Gastroesophageal sphincter (tissue), 4 donors: ENCODE measurements around the gene CCL22. TPM values are rescaled to one million over a fixed set of nuclear protein-coding genes. Genes with fewer than 3 reads are reported as not detected.
"Not testable (repeated sequence)": the region's sequence is repeated elsewhere in the genome, so short reads cannot be mapped to it uniquely, and the experiment has no call there.

ENCODE experiments used
- ATAC-seq: fragments of 150-250 bp; one replicate; pipeline ENCODE4 v1.9.1; 2016; ENCODE audit warnings: mild to moderate bottlenecking, moderate library complexity
- H3K27ac ChIP-seq, 4 donors: fragments of 200-600 bp; sonication (generic) in 3 of 4; 1 replicate in 3 of 4; 2 replicates in 1 of 4; pipeline ENCODE4 v1.5.1; 2016 to 2019
- H3K27me3 ChIP-seq: fragments of 200-600 bp; sonication (generic); one replicate; pipeline ENCODE4 v1.5.1; 2019
- H3K36me3 ChIP-seq, 2 donors: fragments of 200-600 bp; sonication (generic); one replicate each; pipeline ENCODE4 v1.5.1; 2019; ENCODE audit warnings: control low read depth in 1 of 2
- H3K4me1 ChIP-seq, 3 donors: fragments of 200-600 bp; sonication (generic); 1 replicate in 2 of 3; 2 replicates in 1 of 3; pipeline ENCODE4 v1.5.1; 2016 to 2019; ENCODE audit warnings: control low read depth in 2 of 3
- H3K4me3 ChIP-seq, 2 donors: fragments of 200-600 bp; sonication (generic); one replicate each; pipeline ENCODE4 v1.5.1; 2019; ENCODE audit warnings: mild to moderate bottlenecking in 1 of 2, moderate library complexity in 1 of 2
- H3K9me3 ChIP-seq, 3 donors: fragments of 200-600 bp; sonication (generic); one replicate each; pipeline ENCODE4 v1.5.1; 2017 to 2019; ENCODE audit warnings: control low read depth in 2 of 3
- EP300 ChIP-seq: sonication (generic); formaldehyde crosslinking; IDR thresholded peaks from one replicate; pipeline ENCODE4 v1.6.1; 2017; ENCODE audit warnings: antibody characterized with exemption, mild to moderate bottlenecking
- POLR2A ChIP-seq, 2 donors: fragments of 450-650 bp; IDR thresholded peaks; one replicate each; pipeline ENCODE4 v1.6.1; 2017; ENCODE audit warnings: antibody characterized with exemption in 2 of 2, mild to moderate bottlenecking in 2 of 2, moderate library complexity in 1 of 2
- POLR2AphosphoS5 ChIP-seq: sonication (generic); formaldehyde crosslinking; IDR thresholded peaks from one replicate; pipeline ENCODE4 v1.6.1; 2017; ENCODE audit warnings: antibody characterized with exemption
- WGBS, 2 donors: methylation state at CpG; one replicate each; pipeline ENCODE4 v1.1.5; 2018; ENCODE audit warnings: low coverage in 1 of 2; 5-methylcytosine and 5-hydroxymethylcytosine counted together
- total RNA-seq, 4 donors: library from RNA; depleted of rRNA; stranded (reverse); fragments of >200 nt; gene quantifications; one replicate each; pipeline ENCODE4 v1.1.0, GENCODE V29; 2016
- TF ChIP-seq, protein P1 (sequence below), 4 experiments: fragments of 200-600 bp in 2 of 4; fragments of 450-650 bp in 2 of 4; sonication (generic) in 1 of 4; IDR thresholded peaks; one replicate each; pipeline ENCODE4 v1.5.1; 2017 to 2019; ENCODE audit warnings: antibody characterized with exemption in 4 of 4, mild to moderate bottlenecking in 2 of 4, moderate library complexity in 2 of 4

Gene CCL22
- total RNA-seq, 4 donors from 2014 or later: not detected

DNA sequence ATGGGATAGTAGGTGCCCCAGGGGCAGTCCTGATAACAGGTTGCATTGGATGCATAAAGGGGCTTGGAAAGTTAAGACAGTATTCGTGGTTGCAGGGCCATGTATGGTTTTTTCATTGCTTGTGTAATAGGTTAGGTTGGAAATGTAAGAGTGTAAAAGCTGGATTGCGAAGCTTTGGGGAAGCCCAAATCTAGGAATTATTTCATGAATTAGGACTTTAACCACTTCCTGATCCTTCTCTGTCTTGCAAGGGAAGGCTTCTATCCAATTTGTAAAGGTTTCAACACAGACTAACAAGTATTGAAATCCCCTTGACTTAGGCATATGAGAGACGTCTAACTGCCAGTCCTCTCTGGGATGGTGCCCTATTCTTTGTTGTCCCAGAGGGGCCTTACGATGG is 38.2 kb downstream of the CCL22 start:
- H3K4me3 ChIP-seq: no peak overlapping the region
- H3K9me3 ChIP-seq: no peaks in the 10 kb centered on the region
- H3K27me3 ChIP-seq: no peaks in the 10 kb centered on the region
- no peaks in the 10 kb centered on the region for H3K36me3 ChIP-seq
- H3K4me1 ChIP-seq: peaks cover 0 to 6% (median 0%) of the 10 kb centered on the region in 3 donors
- TF ChIP-seq EP300 (no peak), POLR2AphosphoS5 (no peak), POLR2A (IDR thresholded peaks at IDR 0.05) (no peak)
- TF ChIP-seq, protein P1, sequence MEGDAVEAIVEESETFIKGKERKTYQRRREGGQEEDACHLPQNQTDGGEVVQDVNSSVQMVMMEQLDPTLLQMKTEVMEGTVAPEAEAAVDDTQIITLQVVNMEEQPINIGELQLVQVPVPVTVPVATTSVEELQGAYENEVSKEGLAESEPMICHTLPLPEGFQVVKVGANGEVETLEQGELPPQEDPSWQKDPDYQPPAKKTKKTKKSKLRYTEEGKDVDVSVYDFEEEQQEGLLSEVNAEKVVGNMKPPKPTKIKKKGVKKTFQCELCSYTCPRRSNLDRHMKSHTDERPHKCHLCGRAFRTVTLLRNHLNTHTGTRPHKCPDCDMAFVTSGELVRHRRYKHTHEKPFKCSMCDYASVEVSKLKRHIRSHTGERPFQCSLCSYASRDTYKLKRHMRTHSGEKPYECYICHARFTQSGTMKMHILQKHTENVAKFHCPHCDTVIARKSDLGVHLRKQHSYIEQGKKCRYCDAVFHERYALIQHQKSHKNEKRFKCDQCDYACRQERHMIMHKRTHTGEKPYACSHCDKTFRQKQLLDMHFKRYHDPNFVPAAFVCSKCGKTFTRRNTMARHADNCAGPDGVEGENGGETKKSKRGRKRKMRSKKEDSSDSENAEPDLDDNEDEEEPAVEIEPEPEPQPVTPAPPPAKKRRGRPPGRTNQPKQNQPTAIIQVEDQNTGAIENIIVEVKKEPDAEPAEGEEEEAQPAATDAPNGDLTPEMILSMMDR (IDR thresholded peaks at IDR 0.05): no peak
- no peak for ATAC-seq
- no peak overlapping the region for H3K27ac ChIP-seq
- 66 to 77% methylated on average over 3 to 4 of the region's 4 CpGs for WGBS, 2 donors

- not testable (repeated sequence) for H3K4me1 ChIP-seq, ATAC-seq, H3K4me3 ChIP-seq, H3K9me3 ChIP-seq, H3K27ac ChIP-seq, H3K27me3 ChIP-seq, H3K36me3 ChIP-seq
- WGBS, 2 donors: 76 to 96% methylated on average over 3 to 4 of the region's 4 CpGs
These were observed 38.9 kb downstream of the CCL22 start for GRCh38 chr16:57397493-57397892.

- no peak overlapping the region for H3K4me3 ChIP-seq
- no peaks in the 10 kb centered on the region for H3K9me3 ChIP-seq
- no peak for TF ChIP-seq POLR2AphosphoS5
- no peaks in the 10 kb centered on the region for H3K36me3 ChIP-seq
- WGBS, 2 donors: 40% methylated on average over 1 of the region's 7 CpGs; no CpG with 5 or more reads in 1 of the 2 donors
- H3K27me3 ChIP-seq: no peaks in the 10 kb centered on the region
- H3K27ac ChIP-seq: no peak overlapping the region
- no peaks in the 10 kb centered on the region for H3K4me1 ChIP-seq
- ATAC-seq: no peak
These were observed 43.5 kb downstream of the CCL22 start for GRCh38 chr16:57401943-57402640.

- no peaks in the 10 kb centered on the region for H3K9me3 ChIP-seq
- no peak within 1 kb of the TSS for H3K27ac ChIP-seq
- no peak within 1 kb of the TSS for H3K4me3 ChIP-seq
- no peak for ATAC-seq
- 60 to 67% methylated on average over 7 to 14 of the region's 17 CpGs for WGBS, 2 donors
- no peaks in the 10 kb centered on the region for H3K4me1 ChIP-seq
- H3K36me3 ChIP-seq: no peaks in the 10 kb centered on the region
- H3K27me3 ChIP-seq: no peaks in the 10 kb centered on the region
- TF ChIP-seq, protein P1 (IDR thresholded peaks at IDR 0.05): no peak
- no peak for TF ChIP-seq POLR2AphosphoS5
- TF ChIP-seq EP300: no peak
- TF ChIP-seq POLR2A (IDR thresholded peaks at IDR 0.05): no peak
These were observed 45.6 kb downstream of the CCL22 start, which contains the start of gene CCL17 for GRCh38 chr16:57403965-57404817. Gene CCL17 (plus strand): TSS chr16:57404767. CDS start chr16:57413933, 9,166 bp downstream.

GRCh38 chr16:57405097-57405496 is 46.5 kb downstream of the CCL22 start:
- peaks cover 0 to 6% (median 2%) of the 10 kb centered on the region in 3 donors for H3K4me1 ChIP-seq
- H3K9me3 ChIP-seq: no peaks in the 10 kb centered on the region
- no peak for ATAC-seq
- TF ChIP-seq POLR2AphosphoS5 (no peak), EP300 (no peak), POLR2A (IDR thresholded peaks at IDR 0.05) (no peak)
- TF ChIP-seq, protein P1 (IDR thresholded peaks at IDR 0.05): no peak
- WGBS, 2 donors: 60 to 62% methylated on average over 2 to 3 of the region's 3 CpGs
- H3K27ac ChIP-seq: no peak overlapping the region
- H3K4me3 ChIP-seq: no peak overlapping the region
- H3K36me3 ChIP-seq: no peaks in the 10 kb centered on the region
- no peaks in the 10 kb centered on the region for H3K27me3 ChIP-seq
